ENCODE data around the gene ALCAM.

GRCh38 chr3:105413343-105413887 lies 46.7 kb downstream of the ALCAM start:
- no peak for TF ChIP-seq POLR2AphosphoS5 (IDR thresholded peaks at IDR 0.05; ENCODE audit: low read depth, low read length)
- no peak for TF ChIP-seq SIN3A (IDR thresholded peaks at IDR 0.05; ENCODE audit: borderline replicate concordance, insufficient read depth, low read length)
- no peak for TF ChIP-seq REST (IDR thresholded peaks at IDR 0.05; ENCODE audit: insufficient read depth in 1 of 2, low read depth in 2 of 2, low read length in 2 of 2)
- TF ChIP-seq TAF1 (IDR thresholded peaks at IDR 0.05; ENCODE audit: borderline replicate concordance, insufficient read depth, low read length) = no peak
- TF ChIP-seq FOXP2 (optimal IDR thresholded peaks at IDR 0.05; ENCODE audit: borderline replicate concordance, extremely low read depth, extremely low read length, insufficient read depth) = no peak
